Measurements from ENCODE around the gene AMER1.

The AMER1 gene

DNA sequence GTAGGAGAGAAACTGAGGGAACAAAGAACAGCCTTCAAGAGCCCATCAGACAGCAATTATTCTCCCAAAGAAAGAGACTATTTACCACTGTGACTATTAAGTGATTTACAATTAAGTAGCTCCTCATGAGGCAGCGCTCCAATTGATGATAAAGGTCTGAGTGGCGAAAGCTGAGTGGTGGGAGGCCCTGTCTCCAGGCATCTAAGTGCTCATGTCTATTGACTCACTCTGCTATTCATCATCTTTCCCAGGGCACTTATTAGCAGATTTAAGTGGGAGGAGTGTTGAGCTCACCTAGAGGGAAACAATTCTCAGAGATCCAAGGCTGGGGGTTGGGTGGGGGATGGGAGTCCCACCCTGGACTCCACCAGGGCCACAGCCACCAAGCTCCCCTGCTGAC lies 23.3 kb downstream of the AMER1 start:
- DNase-seq = no peak

DNA sequence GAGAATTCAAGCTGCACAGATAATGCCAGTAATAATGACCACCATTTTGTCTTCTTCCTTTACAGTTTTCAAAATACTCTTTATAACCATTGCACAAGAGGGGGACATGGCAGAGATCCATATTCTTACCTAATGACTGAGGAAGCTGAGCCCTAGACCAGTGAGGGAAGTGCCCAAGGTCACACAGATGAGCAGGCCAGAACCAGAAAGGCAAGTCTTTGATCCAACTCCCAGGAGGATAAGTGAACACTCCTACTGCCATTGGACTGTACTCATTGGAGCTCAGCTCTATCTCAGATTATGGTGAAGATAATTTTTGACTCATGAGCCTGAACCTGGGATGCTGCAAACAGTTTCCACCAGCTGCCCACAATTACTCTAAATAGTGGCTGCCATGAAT lies 28.6 kb downstream of the AMER1 start:
- DNase-seq = no peak

DNA sequence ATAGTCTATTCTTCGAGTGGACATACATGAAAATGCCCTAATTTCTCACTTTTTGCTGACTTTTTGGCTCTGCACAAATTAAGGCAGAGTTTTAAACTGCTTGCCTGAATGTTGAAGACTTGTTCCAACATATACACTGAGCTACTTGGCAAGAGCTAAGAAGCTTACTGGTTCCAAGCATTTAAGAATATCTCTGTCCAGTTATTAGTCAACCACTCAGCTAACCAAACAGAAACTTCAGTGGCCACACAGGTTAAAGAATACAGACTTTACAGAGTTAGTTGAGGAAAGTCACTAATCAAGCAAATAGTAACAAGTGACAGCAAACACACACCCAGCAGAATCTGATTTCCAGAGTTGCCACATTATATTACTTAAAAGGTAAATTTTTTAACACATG lies 35.5 kb downstream of the AMER1 start:
- no peak for DNase-seq

DNA sequence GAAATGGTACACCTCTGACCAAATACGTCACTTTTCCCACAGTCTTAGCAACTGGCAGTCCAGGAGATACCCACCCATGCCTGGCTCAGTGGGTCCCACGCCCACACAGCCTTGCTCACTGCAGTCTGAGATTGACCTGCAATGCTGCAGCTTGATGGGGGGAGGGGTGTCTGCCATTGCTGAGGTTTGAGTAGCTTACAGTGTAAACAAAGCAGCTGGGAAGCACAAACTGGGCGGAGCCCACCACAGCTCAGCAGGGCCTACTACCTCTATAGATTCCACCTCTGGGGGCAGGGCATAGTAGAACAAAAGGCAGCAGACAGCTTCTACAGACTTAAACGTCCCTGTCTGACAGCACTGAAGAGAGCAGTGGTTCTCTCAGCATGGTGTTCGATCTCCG lies 52.7 kb downstream of the AMER1 start:
- no peak for DNase-seq

DNA sequence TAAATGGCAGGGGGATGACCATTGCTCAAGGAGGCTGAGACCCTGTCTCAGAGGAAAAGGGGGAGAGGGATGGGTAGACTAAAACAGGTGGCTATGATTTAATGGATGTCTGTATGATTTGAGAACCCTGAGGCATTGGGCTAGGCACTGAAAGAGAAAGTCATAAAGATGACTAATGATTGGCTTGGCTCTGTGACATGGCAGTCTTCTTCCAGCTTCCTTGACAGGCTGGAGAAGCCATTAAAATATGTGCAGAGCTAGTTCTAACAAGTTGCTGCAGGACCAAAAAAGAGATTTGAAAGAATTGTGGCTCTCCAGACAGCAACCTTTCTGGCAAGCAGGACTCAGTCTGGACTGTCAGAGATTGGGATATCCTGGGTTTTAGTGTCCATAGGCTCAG lies 53.6 kb downstream of the AMER1 start:
- no peak for DNase-seq

DNA sequence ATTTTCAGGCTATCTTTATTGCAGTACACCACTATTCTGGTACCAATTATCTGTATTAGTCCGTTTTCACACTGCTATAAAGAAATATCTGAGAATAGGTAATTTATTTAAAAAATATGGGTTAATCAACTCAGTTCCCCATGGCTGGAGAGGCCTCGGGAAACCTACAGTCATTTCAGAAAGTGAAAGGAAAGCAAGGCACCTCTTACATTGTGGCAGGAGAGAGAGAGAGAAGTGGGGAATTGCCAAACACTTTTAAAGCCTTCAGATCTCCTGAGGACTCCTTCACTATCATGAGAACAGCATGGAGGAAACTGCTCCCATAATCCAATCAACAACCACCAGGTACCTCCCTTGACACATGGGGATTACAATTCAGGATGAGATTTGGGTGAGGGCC lies 54.7 kb downstream of the AMER1 start:
- DNase-seq = no peak
